Fibroblast of gingiva (primary cell): ENCODE measurements around the gene BASP1.
"Not testable (repeated sequence)": the region's sequence is repeated elsewhere in the genome, so short reads cannot be mapped to it uniquely, and the experiment has no call there.

Source experiments
- DNase-seq: peaks from one replicate; pipeline ENCODE4 v3.0.0-alpha.2; 2011; ENCODE audit warnings: low read depth

The BASP1 gene

DNA sequence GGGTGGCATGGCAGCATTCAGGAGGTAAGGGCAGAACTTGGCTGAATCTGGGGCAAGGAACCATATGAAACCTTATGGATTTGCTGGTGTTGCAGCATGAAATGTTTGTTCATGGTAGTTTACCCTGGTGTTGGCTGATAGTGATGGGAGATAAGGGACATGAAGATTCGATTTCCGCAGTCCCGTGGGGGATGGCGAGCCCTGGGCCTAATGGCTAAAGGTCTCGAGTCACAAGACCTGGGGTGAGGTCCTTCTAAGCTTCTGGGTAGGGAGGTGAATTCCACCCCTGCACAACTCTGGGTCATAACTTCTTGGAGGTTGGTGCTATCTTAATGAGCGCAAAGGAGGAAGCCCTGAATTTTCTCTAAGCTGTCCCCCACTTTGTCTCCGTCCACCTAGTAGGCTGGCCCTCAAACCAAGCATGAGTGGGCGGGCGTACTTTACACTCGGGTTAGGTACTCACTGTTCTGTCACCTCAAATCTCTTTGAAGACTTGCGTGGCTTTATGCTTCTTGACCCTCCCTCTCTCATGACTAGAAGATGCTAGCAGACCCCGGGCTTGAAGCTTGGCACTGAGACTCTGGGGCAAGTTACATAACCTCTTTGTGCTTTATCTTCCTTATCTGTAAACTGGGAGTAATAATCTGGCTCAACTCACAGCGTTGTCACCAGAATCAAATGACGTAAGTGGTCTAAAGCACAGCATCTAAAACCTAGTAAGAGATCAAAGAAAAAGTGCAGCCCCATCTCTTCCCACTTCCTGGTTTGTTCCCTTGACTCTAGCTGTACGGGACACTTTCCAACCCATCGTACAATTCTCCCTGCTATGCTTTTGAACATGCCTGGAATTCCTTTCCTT is 72.5 kb downstream of the BASP1 start:
- no peak for DNase-seq

DNA sequence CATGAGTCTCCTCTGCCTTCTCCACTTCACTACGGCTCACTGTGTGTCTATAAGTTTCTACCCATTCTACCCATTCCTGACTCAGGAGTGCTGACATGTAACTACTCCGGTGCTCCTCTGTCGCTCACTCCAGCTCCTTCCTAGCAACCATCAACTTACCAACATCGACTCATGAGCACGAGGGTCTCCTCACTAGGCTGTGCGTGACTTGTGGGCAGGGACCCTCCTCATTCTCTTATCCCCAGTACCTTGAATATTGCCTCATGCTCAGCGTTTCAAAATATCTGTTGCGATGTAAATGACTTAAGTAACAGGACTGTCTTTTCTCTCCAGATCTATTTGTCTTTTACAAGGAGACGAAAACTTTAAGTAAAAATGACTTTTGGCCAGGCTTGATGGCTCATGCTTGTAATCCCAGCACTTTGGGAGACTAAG is 73.1 kb downstream of the BASP1 start:
- DNase-seq: no peak

- DNase-seq: no peak
Observed at GRCh38 chr5:17292434-17293015, 75.1 kb downstream of the BASP1 start.

DNA sequence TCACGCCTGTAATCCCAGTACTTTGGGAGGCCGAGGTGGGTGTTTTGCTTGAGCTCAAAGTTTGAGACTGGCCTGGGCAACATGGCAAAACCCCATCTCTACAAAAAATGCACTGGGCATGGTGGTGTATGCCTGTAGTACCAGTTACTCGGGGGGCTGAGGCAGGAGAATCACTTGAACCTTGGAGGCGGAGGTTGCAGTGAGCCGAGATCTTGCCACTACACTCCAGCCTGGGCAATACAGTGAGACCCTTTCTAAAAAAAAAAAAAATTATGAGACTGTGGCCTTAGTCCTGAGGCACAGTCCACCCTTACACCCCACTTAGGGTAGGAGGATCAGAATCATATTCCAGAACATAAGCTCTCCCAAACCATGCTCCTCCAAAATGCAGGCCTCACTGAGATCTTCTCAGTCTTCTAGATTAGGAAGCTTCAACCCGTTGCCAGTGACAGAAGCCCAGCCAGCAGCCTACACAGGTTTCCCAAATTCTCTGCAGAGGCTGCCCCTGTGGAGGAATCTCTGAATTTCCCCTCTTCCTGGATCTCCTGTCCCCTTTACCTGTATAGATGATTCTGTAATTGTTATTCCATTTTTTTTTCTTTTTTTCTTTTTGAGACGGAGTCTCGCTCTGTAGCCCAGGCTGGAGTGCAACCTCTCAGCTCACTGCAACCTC is 77.3 kb downstream of the BASP1 start:
- no peak for DNase-seq

GRCh38 chr5:17295671-17296070 is 78.2 kb downstream of the BASP1 start:
- no peak for DNase-seq

DNA sequence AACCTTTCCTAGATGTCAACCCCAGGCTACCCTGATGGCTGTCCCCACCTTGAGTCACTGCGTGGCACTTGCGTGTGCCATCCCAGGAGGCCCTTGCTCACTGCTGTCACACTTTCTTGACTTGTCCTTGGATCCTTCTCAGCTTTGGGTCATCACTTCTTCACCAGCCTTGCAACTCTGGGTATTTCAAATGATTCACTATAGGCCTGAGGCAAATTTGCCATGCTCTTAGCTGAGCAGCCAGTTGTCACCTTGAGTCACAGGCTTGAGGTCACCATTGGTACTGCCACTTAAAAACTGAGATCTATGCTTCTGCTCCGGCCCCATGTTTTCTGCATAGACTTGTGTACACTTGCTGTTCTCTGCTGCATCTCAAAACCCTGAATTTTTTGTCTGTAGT is 84.7 kb downstream of the BASP1 start:
- DNase-seq: no peak

- peak; percentile 81 for DNase-seq
Observed at GRCh38 chr5:17302604-17303003, 85.2 kb downstream of the BASP1 start.

GRCh38 chr5:17304282-17304681 is 86.9 kb downstream of the BASP1 start:
- no peak for DNase-seq

DNA sequence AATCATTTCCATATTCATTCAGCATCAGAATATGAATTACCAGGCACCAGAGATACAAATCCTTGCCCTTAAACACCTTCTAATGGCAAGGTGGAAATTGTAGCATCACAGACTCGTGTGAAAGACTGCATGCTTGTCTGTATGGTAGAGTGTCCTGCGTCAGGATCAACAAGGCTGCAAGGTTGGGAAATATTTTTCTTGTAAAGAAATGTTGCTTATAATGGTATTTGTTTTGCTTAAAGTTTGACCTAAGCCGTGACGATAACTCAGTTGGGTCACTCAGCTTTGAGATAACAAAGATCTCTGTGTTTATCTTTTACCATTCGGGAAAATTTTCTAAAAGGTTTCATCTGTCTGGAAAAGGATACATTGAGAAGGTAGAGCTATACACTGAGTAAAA is 87.6 kb downstream of the BASP1 start:
- DNase-seq: no peak

GRCh38 chr5:17305964-17306725 is 88.7 kb downstream of the BASP1 start:
- peak; percentile 95 for DNase-seq

DNA sequence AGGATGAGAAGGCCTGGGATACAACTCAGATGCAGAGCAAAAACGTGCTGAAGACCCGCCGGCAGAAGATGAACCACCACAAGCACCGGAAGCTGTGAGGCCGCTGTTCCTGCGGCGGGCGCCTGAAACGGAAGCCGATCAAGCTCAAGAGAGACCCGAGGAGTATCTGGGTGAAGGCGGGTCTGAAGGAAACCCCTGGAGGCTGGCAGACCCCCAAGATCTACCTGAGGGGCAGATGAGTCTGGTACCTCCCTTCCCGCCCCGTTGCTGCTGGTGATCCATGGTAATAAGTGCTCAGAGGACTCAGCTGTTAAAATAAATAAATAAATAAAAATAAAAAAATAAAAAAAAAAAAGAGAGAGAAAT is 89.3 kb downstream of the BASP1 start:
- no peak for DNase-seq

DNA sequence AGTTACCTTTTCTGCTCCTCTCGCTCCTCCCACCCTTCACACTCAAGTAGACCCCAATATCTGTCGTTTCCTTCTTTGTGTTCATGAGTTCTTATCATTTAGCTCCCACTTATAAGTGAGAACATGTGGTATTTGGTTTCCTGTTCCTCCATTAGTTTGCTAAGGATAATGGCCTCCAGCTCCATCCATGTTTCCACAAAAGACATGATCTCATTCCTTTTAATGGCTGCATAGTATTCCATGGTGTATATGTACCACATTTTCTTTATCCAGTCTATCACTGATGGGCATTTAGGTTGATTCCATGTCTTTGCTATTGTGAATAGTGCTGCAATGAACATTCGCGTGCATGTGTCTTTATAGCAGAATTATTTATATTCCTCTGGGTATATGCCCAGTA is 90.0 kb downstream of the BASP1 start:
- not testable (repeated sequence) for DNase-seq

DNA sequence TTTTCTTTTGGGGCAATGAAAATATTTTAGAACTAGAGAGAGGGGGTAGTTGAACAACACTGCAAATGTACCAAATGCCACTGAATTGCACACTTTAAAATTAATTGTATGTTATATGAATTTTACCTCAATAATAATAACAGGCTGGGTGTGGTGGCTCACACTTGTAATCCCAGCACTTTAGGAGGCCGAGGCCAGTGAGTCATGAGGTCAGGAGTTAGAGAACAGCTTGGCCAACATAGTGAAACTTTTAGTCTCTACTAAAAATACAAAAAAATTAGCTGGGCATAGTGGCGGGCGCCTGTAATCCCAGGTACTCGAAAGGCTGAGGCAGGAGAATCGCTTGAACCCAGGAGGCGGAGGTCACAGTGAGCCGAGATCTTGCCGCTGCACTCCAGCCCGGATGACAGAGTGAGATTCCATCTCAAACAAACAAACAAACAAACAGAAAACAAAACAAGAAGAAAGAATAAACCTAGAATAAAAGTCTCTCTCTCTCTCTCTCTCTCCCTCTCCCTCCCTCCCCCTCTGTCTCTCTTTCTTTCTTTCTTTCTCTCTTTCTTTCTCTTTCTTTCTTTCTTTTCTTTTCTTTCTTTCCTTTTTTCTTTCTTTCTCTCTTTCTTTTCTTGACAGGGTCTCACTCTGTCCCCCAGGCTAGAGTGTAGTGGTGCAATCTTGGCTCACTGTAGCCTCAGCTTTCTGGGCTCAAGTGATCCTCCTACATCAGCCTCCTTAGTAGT is 91.1 kb downstream of the BASP1 start:
- no peak for DNase-seq

DNA sequence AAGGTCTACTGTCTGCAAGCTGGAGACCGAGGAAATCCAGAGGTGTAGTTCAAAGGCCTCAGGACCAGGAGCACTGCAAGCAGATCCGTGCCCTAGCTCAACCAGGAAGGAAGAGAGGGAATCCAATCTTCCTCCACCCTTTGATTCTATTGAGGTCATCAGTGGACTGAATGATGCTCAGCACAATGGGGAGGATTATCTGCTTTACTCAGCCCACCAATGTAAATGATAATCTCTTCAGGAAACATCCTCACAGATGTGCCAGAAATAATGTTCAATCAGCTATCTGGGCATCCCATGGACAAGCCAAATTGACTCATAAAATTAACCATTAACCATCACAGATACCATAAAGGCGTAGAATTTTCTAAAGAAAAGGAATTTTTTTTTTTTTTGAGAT is 92.0 kb downstream of the BASP1 start:
- DNase-seq: no peak

- DNase-seq: not testable (repeated sequence)
Observed at GRCh38 chr5:17310502-17310901, 93.1 kb downstream of the BASP1 start.

- not testable (repeated sequence) for DNase-seq
Observed at GRCh38 chr5:17311811-17312210, 94.4 kb downstream of the BASP1 start.

- no peak for DNase-seq
Observed at GRCh38 chr5:17312358-17312757, 94.9 kb downstream of the BASP1 start.

GRCh38 chr5:17314907-17315471 is 97.6 kb downstream of the BASP1 start:
- peak; percentile 38 for DNase-seq

- DNase-seq: peak; percentile 94
Observed at GRCh38 chr5:17315710-17316221, 98.3 kb downstream of the BASP1 start.

- DNase-seq: peak; percentile 98
Observed at GRCh38 chr5:17316970-17317459, 99.6 kb downstream of the BASP1 start.

DNA sequence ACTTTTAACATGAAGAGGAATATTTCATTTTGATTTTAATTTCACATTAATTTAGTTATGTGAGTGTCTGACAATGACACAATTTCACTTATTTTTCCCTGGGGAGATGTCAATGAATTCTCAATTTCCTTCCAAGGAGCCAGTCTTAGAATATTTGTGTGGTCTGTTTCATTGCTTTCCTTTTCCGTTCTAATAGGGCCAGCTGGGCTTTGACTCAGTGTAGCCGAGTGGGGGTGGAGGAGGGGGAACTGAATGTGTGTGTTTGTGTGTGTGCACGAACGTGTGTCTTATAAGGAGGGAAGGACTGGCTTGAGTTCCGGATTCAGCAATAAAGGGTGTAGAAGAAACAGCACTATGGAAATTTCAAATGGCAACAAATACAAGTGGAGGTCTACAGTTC is 100.0 kb downstream of the BASP1 start:
- DNase-seq: no peak
